T-helper 2 cell treated with Interferon-gamma antibody and Interleukin-4, amounts not matched to agents 100 ng/mL and 5 ng/mL, for 36 hours (primary cell): ENCODE results near the gene PALD1. TPM values are rescaled to one million over a fixed set of nuclear protein-coding genes. Genes with fewer than 3 reads are reported as not detected.

Experiments
- intact Hi-C: fragments of 100-400 bp; cut with micrococcal nuclease; formaldehyde crosslinking; loops from one replicate; pipeline ENCODE4 v1.15.1; 2023
- total RNA-seq: library from RNA; stranded (reverse); gene quantifications from 2 replicates; pipeline ENCODE4 v1.2.3, GENCODE V29; 2022

PALD1 gene
- total RNA-seq, 1 donor from 2014 or later: 1.1 TPM

- intact Hi-C loops: no loop called here
Measured at GRCh38 chr10:70457759-70458305, 20.7 kb upstream of the PALD1 start.

DNA sequence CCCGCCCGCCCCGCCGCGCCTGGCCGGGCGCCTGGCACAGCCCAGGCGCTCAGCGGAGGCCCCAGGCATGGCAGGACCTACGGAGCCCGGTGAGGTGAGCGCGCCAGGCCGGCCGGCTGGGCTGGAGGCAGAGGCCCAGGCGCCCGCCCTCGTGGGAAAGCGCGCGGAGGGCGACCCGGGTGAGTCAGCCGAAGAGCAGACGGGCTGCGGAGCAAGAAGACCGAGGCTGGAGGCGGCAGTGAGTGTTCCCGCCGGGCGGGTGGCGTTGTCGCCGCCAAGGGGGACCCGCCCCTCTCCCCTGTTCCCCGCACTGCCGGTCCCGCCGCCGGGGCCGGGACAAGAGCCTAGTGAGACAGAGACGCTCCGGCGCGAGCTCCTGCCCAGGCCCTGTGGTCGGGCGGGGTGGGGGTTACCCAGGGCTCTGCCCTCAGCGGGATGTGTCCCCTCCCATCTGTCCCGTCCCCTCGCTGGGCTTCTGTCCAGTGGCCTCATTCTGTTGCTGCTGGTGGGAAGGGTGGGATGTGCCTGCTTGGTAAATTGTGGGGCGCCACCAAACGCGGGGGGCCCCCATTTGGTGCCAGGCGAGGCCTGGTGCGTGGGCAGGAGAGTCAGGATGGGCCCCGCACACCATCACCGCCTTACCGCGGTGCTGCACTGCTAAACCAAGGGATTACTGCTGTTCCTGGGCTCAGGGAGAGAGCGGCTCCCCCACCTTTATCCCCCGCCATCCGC lies 20.1 kb upstream of the PALD1 start:
- intact Hi-C loops: no loop called here

DNA sequence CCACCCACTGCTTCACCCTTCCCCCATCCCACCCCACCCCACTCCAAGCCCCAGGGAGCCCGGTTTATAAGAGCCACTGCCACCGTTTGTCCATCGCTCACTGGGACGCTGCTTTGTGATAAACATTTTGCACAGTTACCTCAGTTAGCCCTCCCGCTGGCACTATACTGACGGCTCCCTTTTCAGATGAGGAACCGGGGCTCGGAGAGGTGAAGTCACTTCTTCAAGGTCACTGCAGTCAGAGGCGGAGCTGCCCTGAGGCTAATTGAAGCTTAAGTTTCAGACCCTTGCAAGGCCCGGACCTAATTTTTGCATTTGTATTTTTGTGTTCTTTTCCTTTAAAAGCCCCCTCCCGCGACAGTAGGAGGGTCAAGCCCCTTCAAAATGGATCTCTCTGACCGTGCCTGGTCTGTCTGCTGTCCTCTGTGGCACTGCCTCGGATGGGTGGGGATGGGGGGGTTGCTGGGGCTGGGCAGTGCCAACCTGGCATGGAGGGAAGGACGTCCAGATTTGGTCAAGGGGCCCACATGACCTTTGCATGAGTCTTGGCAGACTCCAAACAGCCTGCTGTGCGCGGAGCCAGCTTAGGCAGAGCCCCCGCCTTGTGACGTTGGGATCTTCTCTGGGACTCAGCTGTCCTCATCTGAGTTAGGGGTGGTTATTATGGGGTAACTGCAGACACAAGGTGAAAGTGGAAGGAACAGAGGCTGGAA lies 19.4 kb upstream of the PALD1 start:
- intact Hi-C loops: no loop called here

- intact Hi-C loops: loop anchor here (5.0 kb wide), 1 partner anchor 297 kb away; no protein-coding TSS in a partner anchor
Measured at GRCh38 chr10:70459774-70460490, 18.6 kb upstream of the PALD1 start.

DNA sequence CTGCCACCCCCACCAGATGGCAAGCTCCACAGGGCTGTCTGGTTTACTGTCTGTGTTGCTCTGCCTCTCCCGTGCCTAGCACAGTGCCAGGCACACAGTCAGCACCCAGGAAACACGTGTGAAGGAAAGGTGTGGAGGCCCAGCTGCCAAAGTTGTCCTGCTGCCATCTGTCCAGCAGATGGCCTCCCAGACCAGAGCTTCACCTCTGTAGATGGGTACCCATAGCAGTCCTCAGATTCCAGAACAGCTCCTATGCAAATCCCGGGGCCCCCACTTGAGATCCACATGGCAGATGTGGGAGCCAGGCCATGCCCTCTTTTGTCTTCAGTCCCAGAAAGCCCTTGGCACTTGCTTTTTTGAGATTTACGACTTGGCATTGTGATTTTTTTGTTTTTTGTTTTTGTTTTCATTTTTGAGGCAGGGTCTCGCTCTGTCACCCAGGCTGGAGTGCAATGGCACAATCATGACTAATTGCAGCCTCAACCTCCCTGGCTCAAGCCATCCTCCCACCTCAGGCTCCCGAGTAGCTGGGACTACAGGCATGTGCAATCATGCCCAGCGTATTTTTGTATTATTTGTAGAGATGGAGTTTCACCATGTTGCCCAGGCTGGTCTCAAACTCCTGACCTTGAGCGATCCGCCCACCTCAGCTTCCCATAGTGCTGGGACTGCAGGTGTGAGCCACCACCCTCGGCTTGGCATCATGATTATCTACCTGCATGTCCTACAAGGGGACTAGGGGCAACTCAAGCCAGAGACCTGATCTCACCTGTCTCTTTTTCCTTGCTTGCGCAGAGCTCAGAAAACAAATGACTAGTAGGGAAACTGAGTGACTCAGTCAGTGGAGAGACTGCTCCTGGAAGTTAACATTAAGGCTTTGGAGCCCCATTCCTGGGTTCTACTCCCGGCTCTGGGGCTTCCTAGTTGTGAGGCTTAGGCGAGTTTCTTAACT lies 16.9 kb upstream of the PALD1 start:
- intact Hi-C loops: loop anchor here (1.0 to 5.0 kb wide), 2 partner anchors 79 to 296 kb away; no protein-coding TSS in a partner anchor

- intact Hi-C loops: loop anchor here (5.0 kb wide), 1 partner anchor 295 kb away; no protein-coding TSS in a partner anchor
Measured at GRCh38 chr10:70462349-70462984, 16.1 kb upstream of the PALD1 start.

DNA sequence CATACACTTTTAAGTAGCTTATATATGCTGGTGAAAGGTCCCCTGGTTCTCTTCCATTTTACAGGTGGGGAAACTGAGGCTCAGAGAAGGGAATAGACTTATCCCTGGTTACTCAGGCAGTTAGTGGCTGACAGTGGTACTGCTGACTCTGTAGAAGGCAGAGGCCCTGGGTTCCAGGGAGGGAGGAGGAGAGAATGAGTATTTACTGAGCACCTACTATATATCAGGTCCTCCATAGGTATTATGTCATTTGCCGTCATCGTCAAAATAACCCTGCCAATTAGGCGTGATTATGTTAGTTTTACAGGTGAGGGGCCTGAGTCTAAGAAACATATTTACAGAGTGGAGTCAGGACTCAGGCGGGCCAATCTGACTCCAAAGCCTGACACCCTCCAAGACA lies 13.3 kb upstream of the PALD1 start:
- intact Hi-C loops: no loop called here

- intact Hi-C loops: no loop called here
Measured at GRCh38 chr10:70465832-70466231, 12.7 kb upstream of the PALD1 start.

GRCh38 chr10:70466951-70467350 lies 11.6 kb upstream of the PALD1 start:
- intact Hi-C loops: no loop called here

DNA sequence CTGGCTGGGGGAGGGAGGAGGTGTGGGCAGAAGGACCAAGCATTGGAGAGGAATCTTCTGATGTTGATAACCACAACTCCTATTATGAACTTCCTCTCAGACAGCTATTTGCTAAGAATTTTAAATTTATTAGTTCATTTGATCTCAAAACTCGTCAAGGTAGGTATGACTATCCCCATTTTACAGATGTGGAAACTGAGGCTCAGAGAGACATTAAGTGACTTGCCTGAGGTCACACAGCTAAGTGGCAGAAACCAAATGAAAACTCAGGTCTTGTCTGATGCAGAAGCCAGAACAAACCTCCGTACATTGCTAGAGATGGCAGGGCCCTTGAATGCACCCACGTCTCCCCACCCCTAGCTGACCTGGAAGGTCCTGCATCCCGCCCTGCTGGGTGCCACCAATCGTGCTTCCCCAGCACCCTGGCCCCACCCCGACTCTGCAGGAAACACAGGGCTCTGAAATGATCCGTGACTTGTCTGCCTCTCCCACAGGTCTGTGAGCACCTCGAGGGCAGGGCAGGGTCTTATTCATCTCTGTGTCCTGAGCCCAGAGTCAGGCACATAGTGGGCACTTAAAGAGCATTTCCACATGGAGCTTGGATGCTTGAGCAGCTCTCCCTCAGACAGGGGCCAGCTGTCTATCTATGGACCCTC lies 5.6 kb upstream of the PALD1 start:
- intact Hi-C loops: loop anchor here (10.0 kb wide), 1 partner anchor 412 kb away; the partner anchor contains the start of gene PCBD1

DNA sequence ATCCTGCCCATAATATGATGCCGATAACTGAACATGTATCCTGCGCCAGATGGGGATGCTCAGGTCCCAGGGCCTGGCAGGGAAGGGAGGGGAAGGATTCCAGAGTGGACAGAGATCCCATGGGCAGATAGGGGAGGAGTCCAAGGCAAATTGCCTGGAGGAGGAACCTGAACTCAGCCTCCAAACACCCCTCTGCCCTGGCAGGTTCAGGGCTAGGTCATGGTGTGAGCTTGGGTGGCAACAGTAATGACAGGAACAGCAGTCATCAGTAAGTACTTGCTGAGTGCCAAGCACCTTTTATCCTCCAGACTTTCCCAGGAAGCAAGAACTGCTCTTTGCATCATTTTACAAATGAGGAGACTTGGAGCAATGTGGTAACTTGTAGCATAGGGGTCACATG lies 3.8 kb upstream of the PALD1 start:
- intact Hi-C loops: loop anchor here (5.0 to 10.0 kb wide), 2 partner anchors 92 to 410 kb away; partner anchors contain the start of genes LRRC20 and PCBD1

GRCh38 chr10:70475661-70476060 lies 2.9 kb upstream of the PALD1 start:
- intact Hi-C loops: loop anchor here (5.0 to 10.0 kb wide), 2 partner anchors 93 to 409 kb away; partner anchors contain the start of genes LRRC20 and PCBD1

DNA sequence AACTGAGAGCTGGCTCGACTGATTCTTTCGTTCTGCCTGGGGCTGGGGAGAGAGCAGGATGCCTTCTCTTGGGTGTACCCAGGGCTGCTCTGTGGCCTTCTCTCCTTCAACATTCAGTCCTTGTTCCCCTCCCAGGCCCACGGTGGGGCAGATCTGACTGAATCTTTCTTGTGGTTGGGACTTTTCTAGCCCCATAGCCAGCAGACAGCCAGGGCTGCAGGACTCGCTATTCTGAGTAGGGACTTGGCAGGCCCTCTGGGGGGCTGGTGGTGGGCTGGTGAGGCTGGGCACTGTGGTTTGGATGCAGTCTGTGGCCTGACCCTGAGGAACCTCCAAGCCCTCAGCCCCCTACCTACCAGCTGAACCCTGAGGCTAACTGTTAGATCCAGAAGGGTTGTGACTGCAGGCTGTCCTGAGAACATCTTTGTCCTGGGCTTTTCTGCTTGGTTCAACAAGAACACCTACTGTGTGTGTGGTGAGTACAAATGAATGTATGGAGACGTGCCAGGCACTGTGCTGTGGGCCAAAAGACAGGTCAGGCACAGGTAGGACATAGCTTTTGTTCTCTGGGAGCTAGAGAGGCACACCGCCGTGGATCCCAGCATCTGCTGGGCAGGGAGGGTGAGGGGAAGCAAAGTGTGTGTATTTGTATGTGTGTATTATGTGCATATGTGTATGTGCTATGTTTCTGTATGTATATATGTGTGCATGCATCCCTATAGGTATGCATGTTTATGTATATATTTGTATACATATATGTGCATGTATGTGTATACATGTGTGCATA lies 2.1 kb upstream of the PALD1 start:
- intact Hi-C loops: loop anchor here (5.0 to 10.0 kb wide), 2 partner anchors 94 to 408 kb away; partner anchors contain the start of genes LRRC20 and PCBD1

DNA sequence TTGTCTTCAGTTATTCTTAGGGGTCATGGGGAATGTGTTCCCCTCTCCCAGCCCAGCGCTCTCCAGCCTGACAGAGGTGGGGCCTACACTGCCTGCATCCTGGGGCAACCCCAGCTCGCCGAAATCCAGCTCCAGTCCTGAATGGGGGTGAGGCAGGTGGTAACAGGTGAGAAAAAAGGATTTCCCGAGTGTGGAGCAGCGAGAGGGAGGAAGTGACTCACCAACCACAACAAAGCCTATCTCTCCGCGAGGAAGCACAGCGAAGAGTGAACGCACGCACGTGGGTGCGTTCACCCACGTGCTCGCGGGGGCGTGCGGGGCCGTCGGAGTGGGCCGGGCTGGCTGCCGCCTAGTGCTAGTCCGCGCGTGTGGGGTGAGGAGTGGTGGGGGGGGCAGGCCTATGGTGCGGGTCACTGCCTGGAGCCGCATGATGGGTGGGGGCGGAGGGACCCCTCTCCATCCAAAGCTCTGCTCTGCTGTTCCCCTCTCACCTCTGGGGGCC lies 855 bp upstream of the PALD1 start:
- intact Hi-C loops: loop anchor here (5.0 to 10.0 kb wide), 2 partner anchors 95 to 407 kb away; partner anchors contain the start of genes LRRC20 and PCBD1

- intact Hi-C loops: loop anchor here (5.0 to 10.0 kb wide), 2 partner anchors 97 to 406 kb away; partner anchors contain the start of genes LRRC20 and PCBD1
Measured at GRCh38 chr10:70479165-70479581, 606 bp downstream of the PALD1 start.

- intact Hi-C loops: loop anchor here (5.0 to 10.0 kb wide), 2 partner anchors 97 to 405 kb away; partner anchors contain the start of genes LRRC20 and PCBD1
Measured at GRCh38 chr10:70479626-70480238, 1.2 kb downstream of the PALD1 start.

DNA sequence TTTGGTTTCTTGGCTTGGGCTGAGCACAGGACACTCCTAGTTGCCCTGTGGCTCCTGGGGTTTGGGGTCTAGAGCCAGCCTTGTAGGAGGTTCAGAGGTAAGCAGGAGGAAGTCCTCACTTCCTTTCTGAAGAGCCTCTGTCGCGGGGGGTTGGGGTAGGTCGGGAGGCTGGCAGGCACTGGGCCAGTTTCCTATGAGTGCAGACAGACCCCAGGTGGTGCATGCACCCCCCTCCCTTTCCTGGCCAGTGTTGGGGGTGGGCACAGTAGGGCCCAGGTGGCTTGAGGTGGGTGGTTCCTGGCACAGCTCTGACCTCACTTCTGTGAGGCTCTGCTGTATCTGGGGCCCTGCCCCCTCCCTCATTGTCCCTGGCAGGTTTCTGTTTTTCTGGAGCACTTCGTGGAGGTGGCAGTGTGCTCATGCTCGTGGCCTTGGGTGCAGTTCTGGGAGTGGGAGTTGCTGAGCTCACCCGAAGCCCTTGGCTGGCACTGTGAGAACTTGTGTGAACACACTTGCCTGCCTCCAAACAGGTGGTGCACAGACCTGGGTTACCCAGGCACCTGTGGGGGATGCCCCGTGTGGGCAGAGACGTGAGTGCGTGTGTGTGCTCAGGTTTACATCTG lies 1.8 kb downstream of the PALD1 start:
- intact Hi-C loops: no loop called here
